Spleen (tissue), 7 donors: ENCODE measurements around the gene TTC38.

Experiments used
- CTCF ChIP-seq, 11 experiments: fragments of 200-600 bp in 7 of 11; fragments of 450-650 bp in 4 of 11; sonication (generic) in 4 of 11; IDR thresholded peaks in 8 of 11; conservative IDR thresholded peaks in 3 of 11; 1 replicate in 7 of 11; 2 replicates in 4 of 11; pipeline versions ENCODE4 v1.4.0 to v1.8.0; 2016 to 2021; ENCODE audit warnings: antibody characterized with exemption in 11 of 11, inconsistent platforms in 4 of 11, mild to moderate bottlenecking in 1 of 11
- POLR2A ChIP-seq, 3 donors: fragments of 450-650 bp; IDR thresholded peaks; one replicate each; pipeline ENCODE4 v1.5.1; 2017; ENCODE audit warnings: antibody characterized with exemption in 3 of 3, mild to moderate bottlenecking in 1 of 3
- POLR2AphosphoS5 ChIP-seq, 3 donors: sonication (generic); formaldehyde crosslinking; IDR thresholded peaks; one replicate each; pipeline ENCODE4 v1.5.1; 2017; ENCODE audit warnings: antibody characterized with exemption in 3 of 3
- donor health status: DM: no; HTN: no; CAD: no; lungs with moderate emphysema.
- donor health status: DM: no; HTN: no; CAD: no.
- donor health status: DM: no; HTN: no; CAD: no.

GRCh38 chr22:46220921-46221320 lies 46.9 kb upstream of the TTC38 start:
- TF ChIP-seq CTCF (IDR thresholded peaks at IDR 0.05 in 8 of 11, conservative IDR thresholded peaks at IDR 0.05 in 3 of 11) (no peak), POLR2A (IDR thresholded peaks at IDR 0.05) (no peak), POLR2AphosphoS5 (IDR thresholded peaks at IDR 0.05) (no peak)
